Keratinocyte (primary cell): ENCODE results near the gene NMRAL1.

Experiments used
- EZH2 ChIP-seq: IDR thresholded peaks from one replicate; pipeline ENCODE4 v1.6.1; 2012; ENCODE audit warnings: inconsistent platforms, mild to moderate bottlenecking, low read length, moderate library complexity
- TF ChIP-seq, protein P1 (sequence below), 3 experiments: IDR thresholded peaks in 1 of 3; conservative IDR thresholded peaks in 1 of 3; optimal IDR thresholded peaks in 1 of 3; 2 replicates in 2 of 3; 3 replicates in 1 of 3; pipeline versions ENCODE3 to v1.5.1; 2011; ENCODE audit warnings: low read length in 3 of 3, mild to moderate bottlenecking in 3 of 3, moderate library complexity in 2 of 3, control low read depth in 1 of 3, inconsistent platforms in 1 of 3; ENCODE audit not compliant: insufficient read depth in 2 of 3; ENCODE audit errors: extremely low read depth in 1 of 3

DNA sequence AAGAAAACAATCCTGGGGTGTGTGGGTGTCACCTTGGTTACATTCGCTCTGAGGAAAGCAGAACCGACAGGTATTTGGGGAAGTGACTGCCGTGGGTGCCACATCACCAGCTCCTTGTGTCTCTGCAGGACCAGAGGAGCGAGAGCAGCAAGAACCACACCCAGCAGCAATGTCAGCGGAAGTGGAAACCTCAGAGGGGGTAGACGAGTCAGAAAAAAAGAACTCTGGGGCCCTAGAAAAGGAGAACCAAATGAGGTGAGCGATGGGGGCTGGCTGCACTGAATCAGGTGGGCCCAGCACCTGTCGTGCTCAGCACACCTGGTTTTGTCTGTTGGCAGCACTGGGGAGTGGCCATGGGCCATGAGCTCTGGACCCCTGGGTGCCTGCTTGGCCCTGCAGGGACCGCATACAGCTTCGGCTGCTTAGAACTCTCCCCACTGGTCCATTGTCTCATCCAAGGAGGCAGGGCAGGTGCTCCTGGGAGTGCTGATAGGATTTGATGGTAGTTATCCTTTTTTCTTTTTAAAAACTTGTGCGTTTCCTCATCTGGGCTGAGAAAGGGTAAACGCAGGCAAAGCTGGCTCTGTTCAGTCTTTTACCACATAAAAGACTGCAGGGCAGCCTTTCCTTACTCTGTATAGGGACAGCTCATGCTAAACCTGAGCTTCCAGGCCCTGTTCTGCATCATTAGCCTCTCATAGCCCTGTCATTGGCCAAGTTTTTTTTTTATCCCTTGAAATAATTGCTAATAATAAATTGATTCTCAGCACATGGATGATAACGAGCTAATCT lies 31.1 kb upstream of the NMRAL1 start:
- TF ChIP-seq, protein P1, sequence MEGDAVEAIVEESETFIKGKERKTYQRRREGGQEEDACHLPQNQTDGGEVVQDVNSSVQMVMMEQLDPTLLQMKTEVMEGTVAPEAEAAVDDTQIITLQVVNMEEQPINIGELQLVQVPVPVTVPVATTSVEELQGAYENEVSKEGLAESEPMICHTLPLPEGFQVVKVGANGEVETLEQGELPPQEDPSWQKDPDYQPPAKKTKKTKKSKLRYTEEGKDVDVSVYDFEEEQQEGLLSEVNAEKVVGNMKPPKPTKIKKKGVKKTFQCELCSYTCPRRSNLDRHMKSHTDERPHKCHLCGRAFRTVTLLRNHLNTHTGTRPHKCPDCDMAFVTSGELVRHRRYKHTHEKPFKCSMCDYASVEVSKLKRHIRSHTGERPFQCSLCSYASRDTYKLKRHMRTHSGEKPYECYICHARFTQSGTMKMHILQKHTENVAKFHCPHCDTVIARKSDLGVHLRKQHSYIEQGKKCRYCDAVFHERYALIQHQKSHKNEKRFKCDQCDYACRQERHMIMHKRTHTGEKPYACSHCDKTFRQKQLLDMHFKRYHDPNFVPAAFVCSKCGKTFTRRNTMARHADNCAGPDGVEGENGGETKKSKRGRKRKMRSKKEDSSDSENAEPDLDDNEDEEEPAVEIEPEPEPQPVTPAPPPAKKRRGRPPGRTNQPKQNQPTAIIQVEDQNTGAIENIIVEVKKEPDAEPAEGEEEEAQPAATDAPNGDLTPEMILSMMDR (optimal IDR thresholded peaks at IDR 0.05 in 1 of 3, IDR thresholded peaks at IDR 0.05 in 1 of 3, conservative IDR thresholded peaks at IDR 0.05 in 1 of 3; ENCODE audit: extremely low read depth in 1 of 3, insufficient read depth in 2 of 3, low read length in 3 of 3), result no peak
- TF ChIP-seq EZH2, result no peak
